Upper lobe of left lung (tissue), 6 donors: ENCODE measurements around the gene AMZ1. TPM values are rescaled to one million over a fixed set of nuclear protein-coding genes. Genes with fewer than 3 reads are reported as not detected.
"Not testable (repeated sequence)": the region's sequence is repeated elsewhere in the genome, so short reads cannot be mapped to it uniquely, and the experiment has no call there.

Experiments used
- ATAC-seq, 2 donors: fragments of 200-7000 bp; cut with Tn5 transposase; one replicate each; pipeline ENCODE4 v1.9.1; 2022; ENCODE audit warnings: mild to moderate bottlenecking in 2 of 2, moderate library complexity in 2 of 2; ENCODE audit not compliant: low FRiP score in 2 of 2
- DNase-seq, 2 donors: peaks; one replicate each; pipeline ENCODE4 v3.0.0-alpha.2; 2019 to 2020
- H3K27ac ChIP-seq, 4 donors: fragments of 200-600 bp; sonication (generic); one replicate each; pipeline ENCODE4 v1.5.1; 2016 to 2019
- H3K27me3 ChIP-seq, 4 donors: fragments of 200-600 bp; sonication (generic); one replicate each; pipeline ENCODE4 v1.5.1; 2017 to 2019
- H3K36me3 ChIP-seq, 4 donors: fragments of 200-600 bp; sonication (generic); one replicate each; pipeline ENCODE4 v1.5.1; 2016 to 2019
- H3K4me1 ChIP-seq, 4 donors: fragments of 200-600 bp; sonication (generic); one replicate each; pipeline ENCODE4 v1.5.1; 2018 to 2019
- H3K4me3 ChIP-seq, 4 donors: fragments of 200-600 bp; sonication (generic); one replicate each; pipeline ENCODE4 v1.5.1; 2017 to 2019; ENCODE audit warnings: mild to moderate bottlenecking in 2 of 4, moderate library complexity in 1 of 4
- H3K9me3 ChIP-seq, 4 donors: fragments of 200-600 bp; sonication (generic); one replicate each; pipeline ENCODE4 v1.5.1; 2018 to 2019
- EP300 ChIP-seq, 4 donors: sonication (generic); formaldehyde crosslinking; IDR thresholded peaks; one replicate each; pipeline ENCODE4 v1.5.1; 2017; ENCODE audit warnings: antibody characterized with exemption in 4 of 4, control low read depth in 2 of 4
- POLR2A ChIP-seq, 4 donors: fragments of 450-650 bp; IDR thresholded peaks; one replicate each; pipeline ENCODE4 v1.5.1; 2016 to 2017; ENCODE audit warnings: antibody characterized with exemption in 4 of 4, mild to moderate bottlenecking in 2 of 4
- POLR2AphosphoS5 ChIP-seq, 2 donors: sonication (generic); formaldehyde crosslinking; IDR thresholded peaks; one replicate each; pipeline ENCODE4 v1.5.1; 2017; ENCODE audit warnings: antibody characterized with exemption in 2 of 2
- WGBS, 2 donors: methylation state at CpG; one replicate each; pipeline ENCODE4 v1.1.5; 2017 to 2018; 5-methylcytosine and 5-hydroxymethylcytosine counted together
- total RNA-seq, 6 donors: library from RNA; depleted of rRNA in 4 of 6; stranded (reverse); fragments of >200 nt in 4 of 6; gene quantifications; one replicate each; pipeline versions ENCODE4 v1.1.0 to v1.2.1, GENCODE V29; 2016 to 2021
- TF ChIP-seq, protein P1 (sequence below), 6 experiments: fragments of 450-650 bp in 4 of 6; fragments of 200-600 bp in 2 of 6; sonication (generic) in 2 of 6; IDR thresholded peaks; one replicate each; pipeline ENCODE4 v1.5.1; 2016 to 2019; ENCODE audit warnings: antibody characterized with exemption in 6 of 6
- donor health status: DM: no; HTN: no; CAD: no; lungs with moderate emphysema.
- donor health status: DM: no; HTN: yes; CAD: no; lungs with severe emphysema.

The AMZ1 gene
- total RNA-seq, 6 donors from 2014 or later, result 0.30 to 16.6 (median 5.3) TPM

- 48 to 50% methylated on average over 19 to 23 of the region's 23 CpGs for WGBS, 2 donors
- Histone ChIP-seq H3K4me3 (no peak overlapping the region), H3K4me1 (peaks cover 19 to 25% (median 22%) of the 10 kb centered on the region in 4 donors), H3K9me3 (no peaks in the 10 kb centered on the region), H3K36me3 (no peaks in the 10 kb centered on the region), H3K27ac (no peak overlapping the region), H3K27me3 (peaks cover 0 to 26% (median 19%) of the 10 kb centered on the region in 4 donors)
- TF ChIP-seq EP300 (IDR thresholded peaks at IDR 0.05) (no peak), POLR2AphosphoS5 (IDR thresholded peaks at IDR 0.05) (no peak)
- ATAC-seq, result no peak
- no peak for DNase-seq
Measured at GRCh38 chr7:2689951-2690705, 2.1 kb downstream of the AMZ1 start.

DNA sequence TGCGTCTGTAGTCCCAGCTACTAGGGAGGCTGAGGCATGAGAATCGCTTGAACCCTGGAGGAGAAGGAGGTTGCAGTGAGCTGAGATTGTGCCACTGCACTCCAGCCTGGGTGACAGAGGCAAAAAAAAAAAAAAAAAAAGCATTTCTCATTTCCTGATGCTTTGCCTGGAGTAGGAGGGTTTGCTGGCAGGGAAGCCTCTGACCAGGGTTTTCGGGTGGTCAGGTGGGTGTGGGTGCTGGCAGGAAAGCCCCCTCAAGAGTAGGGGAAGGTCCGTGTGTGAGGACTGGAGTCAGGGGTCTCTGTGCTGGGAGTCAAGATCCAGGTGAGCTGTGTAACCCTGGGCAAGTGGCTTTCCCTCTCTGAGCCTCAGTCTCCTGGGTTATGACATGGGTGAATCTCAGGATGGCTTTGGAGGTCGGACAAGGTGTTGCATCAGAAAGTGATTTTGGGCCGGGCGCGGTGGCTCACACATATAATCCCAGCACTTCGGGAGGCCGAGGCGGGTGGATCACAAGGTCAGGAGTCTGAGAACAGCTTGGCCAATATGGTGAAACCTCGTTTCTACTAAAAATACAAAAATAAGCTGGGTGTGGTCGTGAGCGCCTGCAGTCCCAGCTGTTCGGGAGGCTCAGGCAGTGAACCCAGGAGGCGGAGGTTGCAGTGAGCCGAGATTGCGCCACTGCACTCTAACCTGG is 3.2 kb downstream of the AMZ1 start:
- no peak for ATAC-seq
- TF ChIP-seq EP300 (IDR thresholded peaks at IDR 0.05), result no peak
- TF ChIP-seq, protein P1, sequence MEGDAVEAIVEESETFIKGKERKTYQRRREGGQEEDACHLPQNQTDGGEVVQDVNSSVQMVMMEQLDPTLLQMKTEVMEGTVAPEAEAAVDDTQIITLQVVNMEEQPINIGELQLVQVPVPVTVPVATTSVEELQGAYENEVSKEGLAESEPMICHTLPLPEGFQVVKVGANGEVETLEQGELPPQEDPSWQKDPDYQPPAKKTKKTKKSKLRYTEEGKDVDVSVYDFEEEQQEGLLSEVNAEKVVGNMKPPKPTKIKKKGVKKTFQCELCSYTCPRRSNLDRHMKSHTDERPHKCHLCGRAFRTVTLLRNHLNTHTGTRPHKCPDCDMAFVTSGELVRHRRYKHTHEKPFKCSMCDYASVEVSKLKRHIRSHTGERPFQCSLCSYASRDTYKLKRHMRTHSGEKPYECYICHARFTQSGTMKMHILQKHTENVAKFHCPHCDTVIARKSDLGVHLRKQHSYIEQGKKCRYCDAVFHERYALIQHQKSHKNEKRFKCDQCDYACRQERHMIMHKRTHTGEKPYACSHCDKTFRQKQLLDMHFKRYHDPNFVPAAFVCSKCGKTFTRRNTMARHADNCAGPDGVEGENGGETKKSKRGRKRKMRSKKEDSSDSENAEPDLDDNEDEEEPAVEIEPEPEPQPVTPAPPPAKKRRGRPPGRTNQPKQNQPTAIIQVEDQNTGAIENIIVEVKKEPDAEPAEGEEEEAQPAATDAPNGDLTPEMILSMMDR (IDR thresholded peaks at IDR 0.05), result no peak
- TF ChIP-seq POLR2A (IDR thresholded peaks at IDR 0.05), result no peak
- no peak for TF ChIP-seq POLR2AphosphoS5 (IDR thresholded peaks at IDR 0.05)
- peaks cover 0 to 26% (median 19%) of the 10 kb centered on the region in 4 donors for H3K27me3 ChIP-seq
- no peak for DNase-seq
- H3K9me3 ChIP-seq, result no peaks in the 10 kb centered on the region
- H3K27ac ChIP-seq, result no peak overlapping the region
- peaks cover 19 to 25% (median 22%) of the 10 kb centered on the region in 4 donors for H3K4me1 ChIP-seq
- H3K36me3 ChIP-seq, result no peaks in the 10 kb centered on the region
- WGBS, 2 donors, result 89% methylated on average over 18 of the region's 18 CpGs
- no peak overlapping the region for H3K4me3 ChIP-seq

DNA sequence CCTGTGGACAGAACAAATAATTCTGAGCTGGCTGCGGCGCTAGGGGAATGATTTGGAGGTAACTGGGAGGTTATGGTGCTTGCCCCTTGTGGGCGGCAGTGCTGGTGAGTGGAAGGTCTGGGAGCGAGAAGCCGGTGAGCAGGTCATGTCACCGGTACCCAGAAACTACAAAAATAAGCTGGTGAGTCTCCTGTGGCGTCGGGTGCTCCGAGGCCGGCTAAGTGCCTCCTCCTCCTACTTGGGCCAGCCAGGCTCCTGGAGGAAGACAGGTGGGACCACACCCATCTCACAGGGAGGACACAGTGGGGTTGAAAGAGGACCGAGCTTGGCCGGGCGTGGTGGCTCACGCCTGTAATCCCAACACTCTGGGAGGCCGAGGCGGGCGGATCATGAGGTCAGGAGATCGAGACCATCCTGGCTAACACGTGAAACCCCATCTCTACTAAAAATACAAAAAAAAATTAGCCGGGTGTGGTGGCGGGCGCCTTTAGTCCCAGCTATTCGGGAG is 4.0 kb downstream of the AMZ1 start:
- WGBS, 2 donors, result 81 to 92% methylated on average over 14 to 23 of the region's 23 CpGs
- Histone ChIP-seq H3K4me1 (peaks cover 19 to 25% (median 22%) of the 10 kb centered on the region in 4 donors), H3K27me3 (peaks cover 0 to 26% (median 16%) of the 10 kb centered on the region in 4 donors)
- not testable (repeated sequence) for H3K36me3 ChIP-seq, H3K4me3 ChIP-seq, DNase-seq, ATAC-seq, H3K9me3 ChIP-seq, H3K27ac ChIP-seq

GRCh38 chr7:2692543-2692942 is 4.5 kb downstream of the AMZ1 start:
- TF ChIP-seq, protein P1 (IDR thresholded peaks at IDR 0.05), result no peak
- no peaks in the 10 kb centered on the region for H3K9me3 ChIP-seq
- H3K4me3 ChIP-seq, result no peak overlapping the region
- peaks cover 0 to 20% (median 13%) of the 10 kb centered on the region in 4 donors for H3K27me3 ChIP-seq
- H3K27ac ChIP-seq, result no peak overlapping the region
- no peaks in the 10 kb centered on the region for H3K36me3 ChIP-seq
- H3K4me1 ChIP-seq, result peaks cover 16 to 22% (median 19%) of the 10 kb centered on the region in 4 donors
- DNase-seq, result no peak
- WGBS, 2 donors, result 88 to 90% methylated on average over 14 of the region's 14 CpGs
- no peak for ATAC-seq

DNA sequence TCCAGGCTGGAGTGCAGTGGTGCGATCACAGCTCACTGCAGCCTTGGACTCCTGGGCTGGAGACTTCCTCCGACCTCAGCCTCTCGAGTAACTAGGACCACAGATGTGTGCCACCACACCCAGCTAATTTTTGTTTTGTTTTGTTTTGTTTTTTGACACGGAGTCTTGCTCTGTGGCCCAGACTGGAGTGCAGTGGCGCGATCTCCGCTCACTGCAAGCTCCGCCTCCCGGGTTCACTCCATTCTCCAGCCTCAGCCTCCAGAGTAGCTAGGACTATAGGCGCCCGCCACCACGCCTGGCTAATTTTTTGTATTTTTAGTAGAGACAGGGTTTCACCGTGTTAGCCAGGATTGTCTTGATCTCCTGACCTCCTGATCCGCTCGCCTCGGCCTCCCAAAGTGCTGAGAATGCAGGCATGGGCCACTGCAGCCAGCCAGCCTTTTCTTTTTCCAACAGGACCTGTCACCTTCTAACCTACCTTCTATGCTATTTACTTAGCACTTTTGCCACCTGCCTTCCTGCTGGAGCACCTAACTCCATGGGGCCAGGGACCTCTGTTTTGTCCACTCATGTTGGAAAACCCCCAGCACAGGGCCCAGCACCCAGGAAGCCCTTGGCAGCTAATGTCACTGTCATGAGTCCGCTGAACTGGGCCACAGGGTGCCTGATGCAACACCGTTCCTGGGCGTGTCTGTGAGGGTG is 5.6 kb downstream of the AMZ1 start:
- H3K36me3 ChIP-seq, H3K4me3 ChIP-seq, H3K27ac ChIP-seq, DNase-seq, H3K9me3 ChIP-seq: not testable (repeated sequence)
- Histone ChIP-seq H3K4me1 (peaks cover 7 to 12% (median 9%) of the 10 kb centered on the region in 4 donors), H3K27me3 (peaks cover 0 to 10% (median 3%) of the 10 kb centered on the region in 4 donors)
- peak in 1 of 4 donors; percentile 40 for TF ChIP-seq EP300 (IDR thresholded peaks at IDR 0.05)
- peak in 1 of 2 donors; percentile 42 for ATAC-seq
- 81 to 88% methylated on average over 17 to 19 of the region's 19 CpGs for WGBS, 2 donors

DNA sequence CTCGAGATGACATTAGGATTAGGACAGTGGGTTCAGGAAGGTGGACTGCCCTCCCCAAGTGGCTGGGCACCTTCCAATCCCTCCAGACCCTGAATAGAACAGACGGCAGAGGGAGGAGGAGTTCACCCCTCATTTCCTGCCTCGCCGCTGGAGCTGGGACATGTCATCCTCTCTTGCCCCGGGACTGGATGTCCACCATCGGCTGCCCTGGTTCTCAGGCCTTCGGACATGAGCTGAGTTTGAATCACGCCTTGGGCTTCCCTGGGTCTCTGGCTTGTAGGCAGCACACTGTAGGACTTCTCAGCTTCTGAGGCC is 6.1 kb downstream of the AMZ1 start:
- not testable (repeated sequence) for ATAC-seq, H3K27ac ChIP-seq, H3K27me3 ChIP-seq, H3K36me3 ChIP-seq, H3K4me3 ChIP-seq, DNase-seq, H3K9me3 ChIP-seq
- WGBS, 2 donors, result 71 to 83% methylated on average over 4 to 8 of the region's 8 CpGs
- H3K4me1 ChIP-seq, result peaks cover 2 to 10% (median 4%) of the 10 kb centered on the region in 4 donors
